Measurements from ENCODE around the gene CIZ1. TPM values are rescaled to one million over a fixed set of nuclear protein-coding genes. Genes with fewer than 3 reads are reported as not detected.
"Not testable (repeated sequence)": the region's sequence is repeated elsewhere in the genome, so short reads cannot be mapped to it uniquely, and the experiment has no call there.

The CIZ1 gene
- total RNA-seq, 1 donor from 2014 or later: 140 TPM

- Mint-ChIP-seq H3K9me3 (ENCODE audit: low read depth) (no peaks in the 10 kb centered on the region), H3K36me3 (ENCODE audit: low read depth) (no peaks in the 10 kb centered on the region), H3K27ac (ENCODE audit: unreplicated experiment) (no peak overlapping the region), H3K4me1 (ENCODE audit: low read depth) (no peaks in the 10 kb centered on the region), H3K27me3 (ENCODE audit: low read depth) (peaks cover 13% of the 10 kb centered on the region), H3K4me3 (ENCODE audit: unreplicated experiment) (no peak overlapping the region)
- DNase-seq (ENCODE audit: low spot score): peak; percentile 21
- no peak for TF ChIP-seq CTCF (IDR thresholded peaks at IDR 0.05)
Observed at GRCh38 chr9:128139621-128140020, 51.8 kb downstream of the CIZ1 start.

GRCh38 chr9:128138001-128138400 lies 53.4 kb downstream of the CIZ1 start:
- H3K9me3 Mint-ChIP-seq (ENCODE audit: low read depth): peaks cover 7% of the 10 kb centered on the region
- no peak overlapping the region for H3K27ac Mint-ChIP-seq (ENCODE audit: unreplicated experiment)
- TF ChIP-seq CTCF (IDR thresholded peaks at IDR 0.05): no peak
- peak; percentile 27 for DNase-seq (ENCODE audit: low spot score)
- H3K27me3 Mint-ChIP-seq (ENCODE audit: low read depth): peaks cover 27% of the 10 kb centered on the region
- peaks cover 5% of the 10 kb centered on the region for H3K36me3 Mint-ChIP-seq (ENCODE audit: low read depth)
- H3K4me1 Mint-ChIP-seq (ENCODE audit: low read depth): no peaks in the 10 kb centered on the region
- H3K4me3 Mint-ChIP-seq (ENCODE audit: unreplicated experiment): no peak overlapping the region

- DNase-seq (ENCODE audit: low spot score): peak; percentile 76
- TF ChIP-seq CTCF (IDR thresholded peaks at IDR 0.05): no peak
Observed at GRCh38 chr9:128136816-128137793, 54.3 kb downstream of the CIZ1 start.

GRCh38 chr9:128135561-128135960 lies 55.8 kb downstream of the CIZ1 start:
- H3K4me1 Mint-ChIP-seq (ENCODE audit: low read depth); H3K27ac Mint-ChIP-seq (ENCODE audit: unreplicated experiment); H3K9me3 Mint-ChIP-seq (ENCODE audit: low read depth); H3K36me3 Mint-ChIP-seq (ENCODE audit: low read depth); H3K4me3 Mint-ChIP-seq (ENCODE audit: unreplicated experiment): not testable (repeated sequence)
- H3K27me3 Mint-ChIP-seq (ENCODE audit: low read depth): peaks cover 34% of the 10 kb centered on the region
- peak; percentile 39 for DNase-seq (ENCODE audit: low spot score)

More at GRCh38 chr9:128136816-128137793, 54.3 kb downstream of the CIZ1 start:
- no peak overlapping the region for H3K4me3 Mint-ChIP-seq (ENCODE audit: unreplicated experiment)
- H3K4me1 Mint-ChIP-seq (ENCODE audit: low read depth): peaks cover 2% of the 10 kb centered on the region
- no peak overlapping the region for H3K27ac Mint-ChIP-seq (ENCODE audit: unreplicated experiment)
- H3K36me3 Mint-ChIP-seq (ENCODE audit: low read depth): peaks cover 5% of the 10 kb centered on the region
- H3K9me3 Mint-ChIP-seq (ENCODE audit: low read depth): peaks cover 7% of the 10 kb centered on the region
- H3K27me3 Mint-ChIP-seq (ENCODE audit: low read depth): peaks cover 33% of the 10 kb centered on the region

GRCh38 chr9:128132139-128132538 lies 59.2 kb downstream of the CIZ1 start:
- DNase-seq (ENCODE audit: low spot score); H3K27ac Mint-ChIP-seq (ENCODE audit: unreplicated experiment); H3K9me3 Mint-ChIP-seq (ENCODE audit: low read depth); H3K4me3 Mint-ChIP-seq (ENCODE audit: unreplicated experiment); H3K36me3 Mint-ChIP-seq (ENCODE audit: low read depth): not testable (repeated sequence)
- peaks cover 16% of the 10 kb centered on the region for H3K4me1 Mint-ChIP-seq (ENCODE audit: low read depth)
- peaks cover 33% of the 10 kb centered on the region for H3K27me3 Mint-ChIP-seq (ENCODE audit: low read depth)

GRCh38 chr9:128131346-128131745 lies 60.0 kb downstream of the CIZ1 start:
- Mint-ChIP-seq H3K4me1 (ENCODE audit: low read depth) (peaks cover 21% of the 10 kb centered on the region), H3K27me3 (ENCODE audit: low read depth) (peaks cover 32% of the 10 kb centered on the region)
- H3K9me3 Mint-ChIP-seq (ENCODE audit: low read depth); H3K36me3 Mint-ChIP-seq (ENCODE audit: low read depth); H3K4me3 Mint-ChIP-seq (ENCODE audit: unreplicated experiment); H3K27ac Mint-ChIP-seq (ENCODE audit: unreplicated experiment): not testable (repeated sequence)
- DNase-seq (ENCODE audit: low spot score): peak; percentile 46

GRCh38 chr9:128130651-128131050 lies 60.7 kb downstream of the CIZ1 start:
- H3K27ac Mint-ChIP-seq (ENCODE audit: unreplicated experiment); H3K4me3 Mint-ChIP-seq (ENCODE audit: unreplicated experiment); H3K9me3 Mint-ChIP-seq (ENCODE audit: low read depth); H3K36me3 Mint-ChIP-seq (ENCODE audit: low read depth): not testable (repeated sequence)
- DNase-seq (ENCODE audit: low spot score): peak; percentile 55
- peaks cover 31% of the 10 kb centered on the region for H3K27me3 Mint-ChIP-seq (ENCODE audit: low read depth)
- peaks cover 28% of the 10 kb centered on the region for H3K4me1 Mint-ChIP-seq (ENCODE audit: low read depth)

Data from chondrocyte (in vitro differentiated cells).